HG02943 (cell line): ENCODE results near the gene POLD2.

ENCODE experiments used
- ATAC-seq: cut with Tn5 transposase; IDR thresholded peaks from one replicate; pipeline ENCODE4 v1.9.1; 2021; ENCODE audit warnings: mild to moderate bottlenecking, low read depth, moderate library complexity; ENCODE audit not compliant: unreplicated experiment

The POLD2 gene

GRCh38 chr7:44152971-44153947 is 29.9 kb upstream of the POLD2 start:
- ATAC-seq = no peak

- no peak for ATAC-seq
Observed at GRCh38 chr7:44151956-44152355, 28.6 kb upstream of the POLD2 start.

- ATAC-seq = no peak
Observed at GRCh38 chr7:44150966-44151941, 27.9 kb upstream of the POLD2 start.

GRCh38 chr7:44150466-44150832 is 27.1 kb upstream of the POLD2 start:
- no peak for ATAC-seq

- no peak for ATAC-seq
Observed at GRCh38 chr7:44149571-44150465, 26.5 kb upstream of the POLD2 start.

GRCh38 chr7:44148961-44149536 is 25.7 kb upstream of the POLD2 start:
- ATAC-seq = no peak

GRCh38 chr7:44148166-44148565 is 24.8 kb upstream of the POLD2 start:
- ATAC-seq = no peak

GRCh38 chr7:44147026-44147991 is 24.0 kb upstream of the POLD2 start:
- no peak for ATAC-seq

- ATAC-seq = no peak
Observed at GRCh38 chr7:44145969-44146911, 22.9 kb upstream of the POLD2 start.

- no peak for ATAC-seq
Observed at GRCh38 chr7:44145479-44145968, 22.2 kb upstream of the POLD2 start.

- ATAC-seq = no peak
Observed at GRCh38 chr7:44144968-44145478, 21.7 kb upstream of the POLD2 start.

- no peak for ATAC-seq
Observed at GRCh38 chr7:44144426-44144967, 21.1 kb upstream of the POLD2 start.

- no peak for ATAC-seq
Observed at GRCh38 chr7:44143646-44144250, 20.4 kb upstream of the POLD2 start.

- no peak for ATAC-seq
Observed at GRCh38 chr7:44142028-44142427, 18.7 kb upstream of the POLD2 start.

- ATAC-seq = no peak
Observed at GRCh38 chr7:44141221-44141850, 18.0 kb upstream of the POLD2 start, which contains the start of gene MYL7. Gene MYL7 (minus strand): TSS chr7:44141332. CDS start chr7:44141305, 27 bp downstream.

- no peak for ATAC-seq
Observed at GRCh38 chr7:44140341-44140740, 17.0 kb upstream of the POLD2 start.
